Measurements from ENCODE around the gene MOAP1.
"Not testable (repeated sequence)": the region's sequence is repeated elsewhere in the genome, so short reads cannot be mapped to it uniquely, and the experiment has no call there.

MOAP1 gene, protein sequence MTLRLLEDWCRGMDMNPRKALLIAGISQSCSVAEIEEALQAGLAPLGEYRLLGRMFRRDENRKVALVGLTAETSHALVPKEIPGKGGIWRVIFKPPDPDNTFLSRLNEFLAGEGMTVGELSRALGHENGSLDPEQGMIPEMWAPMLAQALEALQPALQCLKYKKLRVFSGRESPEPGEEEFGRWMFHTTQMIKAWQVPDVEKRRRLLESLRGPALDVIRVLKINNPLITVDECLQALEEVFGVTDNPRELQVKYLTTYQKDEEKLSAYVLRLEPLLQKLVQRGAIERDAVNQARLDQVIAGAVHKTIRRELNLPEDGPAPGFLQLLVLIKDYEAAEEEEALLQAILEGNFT

DNA sequence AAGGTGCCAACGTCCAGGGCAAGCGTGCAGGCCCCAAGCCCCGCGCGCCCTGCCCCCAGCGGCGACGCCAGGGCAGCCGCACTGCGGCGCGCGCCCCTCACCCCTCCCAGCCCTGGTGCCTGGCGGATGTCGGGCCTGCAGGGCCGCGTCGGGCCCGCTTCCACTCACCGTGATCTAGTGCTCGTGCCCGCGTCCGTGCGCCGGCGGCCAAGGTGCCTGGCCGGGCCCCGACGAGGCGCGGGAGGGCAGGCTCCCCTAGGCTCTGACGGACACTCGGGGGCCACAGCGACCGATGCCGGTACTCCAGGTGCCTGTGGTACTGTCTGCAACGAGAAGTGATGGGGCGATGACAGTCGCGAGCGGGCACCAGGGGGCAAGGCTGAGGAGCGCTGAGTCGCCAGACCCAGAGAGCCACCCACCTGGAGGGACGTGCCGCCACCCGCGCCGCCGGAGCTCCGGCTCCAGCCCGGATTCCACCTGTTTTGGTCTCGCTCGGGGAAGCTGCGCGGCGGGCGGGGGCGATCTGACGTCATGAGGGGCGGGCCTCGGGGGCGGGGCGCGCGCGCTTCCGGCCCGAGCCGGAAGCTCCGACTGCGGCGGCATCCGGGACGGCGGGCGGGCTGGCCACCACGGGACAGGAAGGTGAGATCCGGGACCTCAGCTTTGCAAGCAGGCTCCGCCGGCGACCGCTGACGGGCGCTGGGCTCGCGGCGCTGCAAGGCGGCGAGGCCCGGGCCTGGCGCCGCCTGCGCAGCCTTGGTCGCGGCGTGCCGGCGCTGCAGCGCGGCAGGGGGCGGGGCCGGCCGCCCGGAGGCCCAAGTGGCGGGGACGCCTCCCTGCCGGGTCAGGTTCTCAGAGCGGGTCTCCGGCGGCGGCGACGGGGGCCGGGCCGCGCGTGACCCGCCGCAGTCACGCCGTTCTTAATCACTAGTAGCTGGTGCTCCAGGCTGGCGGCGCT is at the start of gene MOAP1, which contains the start of gene LYSET:
Gene MOAP1, minus strand, starts transcription at position 507 of the 958 bp plus-strand sequence. CDS start 655 bp downstream, outside the sequence.
Gene LYSET, plus strand, starts transcription at position 927 of the 958 bp plus-strand sequence. CDS start 89 bp downstream, outside the sequence.
- TF ChIP-seq, protein P1, sequence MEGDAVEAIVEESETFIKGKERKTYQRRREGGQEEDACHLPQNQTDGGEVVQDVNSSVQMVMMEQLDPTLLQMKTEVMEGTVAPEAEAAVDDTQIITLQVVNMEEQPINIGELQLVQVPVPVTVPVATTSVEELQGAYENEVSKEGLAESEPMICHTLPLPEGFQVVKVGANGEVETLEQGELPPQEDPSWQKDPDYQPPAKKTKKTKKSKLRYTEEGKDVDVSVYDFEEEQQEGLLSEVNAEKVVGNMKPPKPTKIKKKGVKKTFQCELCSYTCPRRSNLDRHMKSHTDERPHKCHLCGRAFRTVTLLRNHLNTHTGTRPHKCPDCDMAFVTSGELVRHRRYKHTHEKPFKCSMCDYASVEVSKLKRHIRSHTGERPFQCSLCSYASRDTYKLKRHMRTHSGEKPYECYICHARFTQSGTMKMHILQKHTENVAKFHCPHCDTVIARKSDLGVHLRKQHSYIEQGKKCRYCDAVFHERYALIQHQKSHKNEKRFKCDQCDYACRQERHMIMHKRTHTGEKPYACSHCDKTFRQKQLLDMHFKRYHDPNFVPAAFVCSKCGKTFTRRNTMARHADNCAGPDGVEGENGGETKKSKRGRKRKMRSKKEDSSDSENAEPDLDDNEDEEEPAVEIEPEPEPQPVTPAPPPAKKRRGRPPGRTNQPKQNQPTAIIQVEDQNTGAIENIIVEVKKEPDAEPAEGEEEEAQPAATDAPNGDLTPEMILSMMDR (IDR thresholded peaks at IDR 0.05; ENCODE audit: low read length, missing control alignments): no peak
- peak; percentile 82 for DNase-seq (ENCODE audit: low read depth)

DNA sequence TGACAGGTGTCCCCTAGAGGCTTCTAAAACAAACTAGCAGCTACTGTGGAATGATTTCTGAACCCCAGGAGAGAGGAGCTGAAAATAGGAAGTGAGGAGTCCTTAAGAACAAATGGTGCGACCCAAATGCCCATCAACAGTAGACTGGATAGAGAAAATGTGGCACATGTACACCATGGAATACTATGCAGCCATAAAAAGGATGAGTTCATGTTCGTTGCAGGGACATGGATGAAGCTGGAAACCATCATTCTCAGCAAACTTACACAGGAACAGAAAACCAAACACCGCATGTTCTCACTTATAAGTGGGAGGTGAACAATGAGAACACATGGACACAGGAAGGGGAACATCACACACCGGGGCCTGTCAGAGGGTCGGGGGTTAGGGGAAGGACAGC is 48.4 kb upstream of the MOAP1 start:
- DNase-seq (ENCODE audit: low read depth): not testable (repeated sequence)

More for the DNA sequence above, at the start of gene MOAP1, which contains the start of gene LYSET:
- H3K4me3 ChIP-seq (replicated peaks; ENCODE audit: low read depth, low read length): peak within 1 kb of the TSS; percentile 93

DNA sequence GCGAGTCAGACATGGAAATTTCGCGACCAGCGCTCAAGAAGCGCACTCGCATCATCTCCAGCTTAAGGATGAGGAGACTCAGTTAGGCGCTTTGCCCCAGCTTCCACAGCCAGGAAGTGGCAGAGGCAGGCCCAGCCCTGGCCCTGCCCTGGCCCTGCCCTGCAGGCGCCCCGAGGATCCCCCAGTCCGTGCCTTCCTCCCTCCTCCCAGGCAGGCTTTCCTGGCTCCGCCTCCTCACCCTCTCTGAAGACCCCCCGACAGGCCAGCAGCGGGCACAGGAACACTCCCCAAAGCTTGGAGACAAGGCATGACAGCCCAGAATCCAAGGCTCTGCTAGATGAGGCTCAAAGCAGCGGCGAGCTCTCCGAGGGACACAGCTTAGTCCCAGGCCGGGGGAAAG is 47.5 kb upstream of the MOAP1 start:
- TF ChIP-seq, protein P1 (IDR thresholded peaks at IDR 0.05; ENCODE audit: low read length, missing control alignments): no peak

More for the DNA sequence above, 48.4 kb upstream of the MOAP1 start:
- not testable (repeated sequence) for H3K4me3 ChIP-seq (replicated peaks; ENCODE audit: low read depth, low read length)

DNA sequence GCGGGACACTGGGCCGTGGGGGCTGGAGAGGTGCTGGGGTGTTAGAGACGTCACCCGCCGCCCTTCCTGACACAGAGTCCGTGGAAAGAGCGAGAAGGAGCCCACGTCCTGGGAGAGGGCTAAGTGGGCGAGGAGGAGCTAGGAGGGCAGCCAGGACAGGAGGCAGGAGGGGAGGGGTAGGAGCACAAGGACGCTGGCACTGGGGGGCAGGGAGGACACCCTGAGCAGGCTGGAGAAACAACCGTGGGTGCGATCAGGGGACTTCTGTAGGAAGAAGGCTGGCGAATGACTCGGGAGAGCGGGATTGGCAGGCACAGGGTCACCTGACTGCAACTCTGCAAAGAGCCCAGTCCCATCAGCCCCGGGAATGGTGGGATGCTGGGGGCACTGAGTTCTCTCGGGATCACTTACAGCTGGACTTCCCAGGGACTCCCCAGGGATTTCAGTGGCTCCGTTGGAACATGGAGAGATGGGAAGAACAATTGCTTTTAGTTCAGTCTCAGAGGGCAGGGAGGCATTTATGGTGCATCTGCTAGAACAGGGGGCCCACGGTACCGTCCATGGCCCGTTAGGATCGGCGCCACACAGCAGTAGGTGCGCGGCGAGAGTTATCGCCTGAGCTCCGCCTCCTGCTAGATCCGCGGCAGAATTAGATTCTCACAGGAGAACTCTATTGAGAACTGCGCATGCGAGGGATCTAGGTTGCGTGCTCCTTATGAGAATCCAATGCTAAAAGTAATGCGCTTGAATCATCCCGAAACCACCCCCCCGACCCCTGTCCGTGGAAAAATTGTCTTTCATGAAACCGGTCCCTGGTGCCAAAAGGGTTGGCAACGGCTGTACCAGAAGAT is 46.7 kb upstream of the MOAP1 start:
- peak; percentile 46 for DNase-seq (ENCODE audit: low read depth)
- peak overlapping the region; percentile 55 for H3K4me3 ChIP-seq (replicated peaks; ENCODE audit: low read depth, low read length)
- TF ChIP-seq, protein P1 (IDR thresholded peaks at IDR 0.05; ENCODE audit: low read length, missing control alignments): no peak

More for the DNA sequence above, 47.5 kb upstream of the MOAP1 start:
- H3K4me3 ChIP-seq (replicated peaks; ENCODE audit: low read depth, low read length): no peak overlapping the region
- DNase-seq (ENCODE audit: low read depth): no peak

DNA sequence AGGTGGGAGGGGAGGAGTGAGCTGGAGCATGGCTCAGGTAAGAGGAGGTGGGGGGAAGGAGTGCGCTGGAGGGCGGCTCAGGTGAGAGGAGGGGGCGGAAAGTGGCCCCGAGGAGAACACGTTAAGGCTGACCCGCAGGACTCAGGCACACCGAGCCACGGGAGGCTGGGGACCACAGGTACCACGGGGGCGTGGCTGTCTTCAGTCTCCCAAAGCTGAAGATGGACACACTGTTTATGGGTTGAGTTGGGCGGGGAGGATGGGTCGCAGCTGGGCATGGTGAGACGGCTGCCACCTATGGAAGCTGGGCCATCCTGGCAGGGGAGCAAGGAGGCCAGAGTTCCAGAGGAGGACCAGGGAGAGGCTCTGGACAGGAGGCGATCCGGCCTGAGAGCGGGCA is 45.8 kb upstream of the MOAP1 start:
- TF ChIP-seq, protein P1 (IDR thresholded peaks at IDR 0.05; ENCODE audit: low read length, missing control alignments): no peak
- no peak overlapping the region for H3K4me3 ChIP-seq (replicated peaks; ENCODE audit: low read depth, low read length)
- DNase-seq (ENCODE audit: low read depth): no peak

DNA sequence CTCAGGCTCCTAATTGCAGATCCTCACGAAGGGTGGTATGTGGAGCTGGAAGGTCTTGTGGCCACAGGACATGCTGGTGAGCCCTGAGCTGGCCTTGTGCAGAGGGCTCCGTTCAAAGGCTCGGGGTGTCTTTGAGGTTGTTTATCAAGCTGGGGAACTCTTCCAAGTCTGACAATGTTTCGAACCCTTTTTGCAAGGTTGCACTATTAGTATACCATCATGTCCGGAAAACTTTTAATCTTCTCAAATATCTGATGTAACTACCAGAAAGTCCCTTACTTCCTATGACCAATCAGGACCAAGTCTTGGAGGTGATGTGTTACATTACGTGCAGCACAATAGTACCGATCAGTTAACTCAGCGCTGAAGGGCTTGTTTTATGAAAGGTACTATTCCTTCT is 43.9 kb upstream of the MOAP1 start:
- no peak for DNase-seq (ENCODE audit: low read depth)
- H3K4me3 ChIP-seq (replicated peaks; ENCODE audit: low read depth, low read length): no peak overlapping the region
- TF ChIP-seq, protein P1 (IDR thresholded peaks at IDR 0.05; ENCODE audit: low read length, missing control alignments): no peak
